GM19099 (cell line): ENCODE measurements around the gene ESPNL.

Source experiments
- POLR2A ChIP-seq: IDR thresholded peaks from 3 replicates; pipeline ENCODE4 v1.6.1; 2011; ENCODE audit warnings: low read depth; ENCODE audit not compliant: insufficient read length; ENCODE audit errors: extremely low read depth

Gene ESPNL

DNA sequence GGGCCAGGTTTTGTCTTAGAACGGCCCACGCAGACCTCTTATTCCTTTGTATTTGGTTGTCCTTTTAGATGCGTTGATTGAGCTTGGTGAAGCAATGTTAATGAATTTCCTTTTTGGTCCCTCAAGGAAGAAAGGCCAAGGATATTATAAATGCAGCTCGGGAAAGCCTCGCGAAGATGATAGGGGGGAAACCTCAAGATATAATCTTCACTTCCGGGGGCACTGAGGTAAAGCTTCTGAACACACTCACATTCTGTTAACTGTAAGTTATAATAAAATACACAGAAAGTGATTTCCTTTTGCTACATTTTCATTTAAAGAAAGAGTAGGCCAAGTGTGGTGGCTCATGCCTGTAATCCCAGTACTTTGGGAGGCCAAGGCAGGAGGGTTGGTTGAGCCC, 32.2 kb upstream of the ESPNL start:
- TF ChIP-seq POLR2A, result no peak

GRCh38 chr2:238069021-238069709, 31.0 kb upstream of the ESPNL start:
- TF ChIP-seq POLR2A, result no peak

- TF ChIP-seq POLR2A, result peak; percentile 15
These were observed 30.3 kb upstream of the ESPNL start for GRCh38 chr2:238069877-238070276.

DNA sequence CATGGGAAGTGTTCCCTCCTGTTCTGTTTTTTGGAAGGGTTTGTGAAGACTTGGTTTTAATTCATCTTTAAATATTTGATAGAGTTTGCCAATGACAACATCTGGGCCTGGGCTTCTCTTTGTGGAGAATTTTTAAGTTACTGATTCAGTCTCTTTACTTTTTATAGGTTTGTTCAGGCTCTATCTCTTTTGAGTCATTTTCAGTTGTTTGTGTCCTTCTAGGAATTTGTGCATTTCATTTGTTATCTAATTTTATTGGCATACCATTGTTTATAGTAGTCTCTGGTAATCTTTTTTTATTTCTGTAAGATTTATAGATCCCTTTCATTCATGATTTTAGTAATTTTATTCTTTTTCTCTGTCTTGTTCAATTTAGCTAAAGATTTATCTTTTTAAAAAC, 24.7 kb upstream of the ESPNL start:
- TF ChIP-seq POLR2A, result no peak

DNA sequence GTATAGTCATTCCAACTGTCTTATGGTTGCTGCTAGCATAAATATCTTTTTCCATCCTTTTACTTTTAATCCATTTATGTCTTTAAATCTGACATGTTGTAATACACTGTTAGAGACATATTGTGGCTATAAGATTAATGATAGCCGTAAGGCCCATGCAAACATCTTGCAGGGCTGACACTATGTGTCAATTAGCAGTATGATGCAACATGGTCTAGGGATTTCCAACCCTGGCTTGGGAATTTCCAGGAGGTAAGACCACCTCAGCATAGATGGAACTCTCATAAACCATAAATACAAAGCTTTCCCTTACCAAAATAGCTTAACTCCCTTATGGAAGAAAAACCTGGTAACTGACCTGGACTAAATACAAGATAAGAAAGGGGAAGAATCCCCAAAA, 22.8 kb upstream of the ESPNL start:
- no peak for TF ChIP-seq POLR2A

DNA sequence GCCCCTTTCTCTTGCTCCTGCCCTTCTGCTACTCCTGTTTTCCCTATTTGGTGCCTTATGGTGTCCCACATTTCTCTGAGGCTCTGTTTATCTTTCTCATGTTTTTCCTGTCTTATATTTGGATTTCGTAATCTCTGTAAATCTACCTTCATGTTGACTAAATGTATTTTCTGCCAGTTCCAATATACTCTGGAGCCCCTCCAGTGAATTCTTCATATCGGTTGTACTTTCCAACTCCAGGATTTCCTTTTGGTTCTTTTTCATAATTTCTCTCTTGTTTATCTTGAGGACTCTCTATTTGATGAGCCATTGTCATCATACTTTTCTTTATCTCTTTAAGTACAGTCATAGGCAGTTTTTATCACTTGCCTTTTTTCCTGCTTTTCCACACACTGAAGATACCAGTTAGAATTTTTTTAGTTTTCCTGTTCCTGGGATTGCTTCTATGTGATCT, 20.2 kb upstream of the ESPNL start:
- no peak for TF ChIP-seq POLR2A

DNA sequence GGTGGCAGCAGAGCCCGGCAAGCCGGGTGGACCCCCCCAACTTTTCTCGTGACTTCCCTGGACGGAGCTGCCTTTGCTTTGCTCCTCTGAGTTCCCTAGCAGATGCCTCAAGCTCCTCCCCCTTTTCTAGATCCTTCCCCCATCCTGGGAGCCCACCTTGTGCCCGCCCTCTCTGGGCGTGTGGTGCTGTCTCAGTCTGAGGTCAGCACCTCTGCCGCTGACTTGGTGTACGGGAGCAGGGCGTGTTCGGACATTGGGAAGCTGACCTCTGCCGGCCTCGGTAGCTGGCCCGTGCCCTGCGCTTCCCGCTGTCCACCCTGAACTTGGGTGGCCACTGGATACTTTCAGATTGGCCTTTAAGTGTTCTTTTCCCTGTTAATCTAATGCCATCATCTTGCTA, 19.6 kb upstream of the ESPNL start:
- no peak for TF ChIP-seq POLR2A

DNA sequence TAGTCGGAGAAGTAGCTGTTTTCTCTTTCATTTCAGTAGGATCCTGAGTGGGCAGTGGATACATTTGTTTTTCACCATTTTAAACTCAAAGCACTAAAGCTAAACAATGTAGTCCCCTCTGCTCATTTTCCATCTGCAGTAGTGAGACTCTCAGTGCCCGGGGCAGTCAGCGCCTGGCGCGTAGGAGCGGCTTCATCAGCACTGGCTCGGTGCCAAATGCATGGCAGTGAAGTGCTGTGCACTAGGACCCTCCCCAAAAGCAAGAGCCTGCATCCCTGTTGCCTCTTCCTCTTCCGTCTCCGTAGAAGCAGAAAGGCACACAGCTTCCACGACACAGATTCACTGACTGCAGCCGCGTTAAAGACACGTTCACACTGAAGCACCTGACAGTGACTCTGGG, 19.0 kb upstream of the ESPNL start:
- TF ChIP-seq POLR2A, result no peak

GRCh38 chr2:238081561-238081960, 18.6 kb upstream of the ESPNL start:
- no peak for TF ChIP-seq POLR2A

GRCh38 chr2:238082151-238082550, 18.0 kb upstream of the ESPNL start:
- TF ChIP-seq POLR2A, result no peak

GRCh38 chr2:238082827-238083226, 17.3 kb upstream of the ESPNL start:
- no peak for TF ChIP-seq POLR2A

DNA sequence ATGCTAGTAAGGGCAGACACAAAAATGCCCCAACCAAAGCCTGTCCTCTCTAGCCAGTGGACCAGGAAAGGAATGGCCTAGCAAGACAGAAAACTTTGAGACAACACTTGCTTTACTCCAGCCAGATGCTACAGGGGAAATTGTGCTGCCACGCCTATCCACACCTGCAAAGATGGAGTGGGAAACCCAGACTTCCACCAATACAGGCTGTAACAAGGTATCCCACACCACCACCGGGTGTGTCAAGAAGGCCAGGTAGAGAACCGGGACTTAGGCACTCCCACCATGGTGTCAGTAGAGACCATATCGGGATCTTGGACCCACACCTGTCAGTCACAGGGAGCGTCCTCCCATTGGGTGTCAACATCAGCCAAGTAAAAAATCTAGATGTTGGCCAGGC, 16.2 kb upstream of the ESPNL start:
- TF ChIP-seq POLR2A, result no peak

- TF ChIP-seq POLR2A, result no peak
These were observed 15.4 kb upstream of the ESPNL start for GRCh38 chr2:238084761-238085160.

DNA sequence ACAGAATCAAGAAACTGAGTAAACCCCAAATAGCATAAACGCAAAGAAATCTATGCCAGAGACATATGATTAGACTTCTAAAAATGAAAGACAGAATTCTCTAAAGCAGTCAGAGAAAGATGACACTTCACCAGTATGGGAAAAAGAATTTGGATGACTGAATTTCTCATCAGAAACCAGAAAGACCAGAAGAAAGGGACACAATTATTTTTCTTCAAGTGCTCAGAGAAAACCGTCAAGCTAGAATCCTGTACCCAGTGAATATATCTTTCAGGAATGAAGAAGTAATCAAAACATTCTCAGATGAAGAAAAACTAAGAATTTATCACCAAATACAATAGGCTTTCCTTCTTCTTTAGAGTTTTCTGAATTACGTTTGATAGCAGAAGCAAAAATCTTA, 14.2 kb upstream of the ESPNL start:
- no peak for TF ChIP-seq POLR2A

GRCh38 chr2:238087211-238087610, 12.9 kb upstream of the ESPNL start:
- TF ChIP-seq POLR2A, result no peak

DNA sequence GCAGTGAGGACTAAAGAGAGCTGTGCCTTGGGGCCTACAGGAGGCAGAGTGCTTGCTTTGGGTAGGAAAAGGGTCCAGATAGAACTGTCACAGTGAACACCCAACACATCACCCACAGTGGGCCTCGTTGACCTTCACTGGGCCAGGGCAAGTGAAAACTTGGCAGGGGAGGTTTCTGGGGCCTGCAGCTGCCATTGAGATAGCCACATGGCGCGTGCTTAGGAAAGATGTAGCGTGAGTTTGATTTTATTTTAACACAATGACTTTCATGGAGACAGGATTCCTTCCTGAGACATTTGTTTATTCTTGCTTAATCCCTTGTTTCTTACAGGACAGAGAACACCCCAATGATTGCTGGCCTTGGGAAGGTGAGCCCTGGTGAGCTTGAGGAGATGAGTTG, 9.3 kb upstream of the ESPNL start:
- TF ChIP-seq POLR2A, result no peak

- no peak for TF ChIP-seq POLR2A
These were observed 8.6 kb upstream of the ESPNL start for GRCh38 chr2:238091436-238092060.

DNA sequence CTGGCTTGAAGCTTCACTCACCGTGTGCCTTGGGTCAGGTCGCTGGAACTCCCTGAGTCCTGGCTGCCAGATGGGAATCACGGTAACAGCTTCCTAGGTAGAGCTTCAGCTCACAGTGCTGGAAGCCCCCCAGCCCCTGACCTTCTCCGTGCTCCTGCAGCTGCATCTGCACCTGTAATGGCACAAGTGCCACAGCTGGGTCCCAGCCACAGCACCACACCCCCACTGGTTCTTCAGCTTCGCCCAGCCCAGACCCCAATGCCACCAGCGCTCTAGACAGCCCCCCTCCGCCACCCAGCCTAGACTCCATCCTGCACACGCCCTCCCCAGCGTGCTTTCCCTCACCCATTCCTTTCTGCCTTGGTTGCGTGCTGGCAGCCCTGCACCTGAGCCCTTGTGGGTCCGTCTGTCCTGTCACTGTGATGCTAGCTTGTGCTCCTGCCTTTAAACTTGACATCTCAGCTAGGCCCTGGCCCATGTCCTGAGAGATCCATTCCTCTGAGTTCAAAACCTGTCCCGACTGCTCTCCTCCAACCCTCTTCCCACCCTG, 7.6 kb upstream of the ESPNL start:
- TF ChIP-seq POLR2A, result no peak
